HEK293 (cell line): Measurements from ENCODE around the gene NAA20.

Source experiments
- GLIS2 ChIP-seq: fragments of 450-650 bp; formaldehyde crosslinking; IDR thresholded peaks from 2 replicates; pipeline ENCODE4 v1.5.1; 2016; ENCODE audit warnings: missing biosample characterization, missing genetic modification characterization
- HIC1 ChIP-seq: fragments of 450-650 bp; formaldehyde crosslinking; IDR thresholded peaks from 2 replicates; pipeline ENCODE4 v1.5.1; 2016; ENCODE audit warnings: missing biosample characterization, missing genetic modification characterization
- PBX3 ChIP-seq: sonication (generic); formaldehyde crosslinking; IDR thresholded peaks from 2 replicates; pipeline ENCODE4 v1.8.1; 2022; ENCODE audit warnings: mild to moderate bottlenecking, moderate library complexity, missing genetic modification reagents
- PRDM1 ChIP-seq: fragments of 450-650 bp; formaldehyde crosslinking; IDR thresholded peaks from 2 replicates; pipeline ENCODE4; 2016; ENCODE audit warnings: missing biosample characterization, missing genetic modification characterization
- PRDM2 ChIP-seq: fragments of 450-650 bp; formaldehyde crosslinking; IDR thresholded peaks from 2 replicates; pipeline ENCODE4 v1.5.1; 2016; ENCODE audit warnings: missing biosample characterization, missing genetic modification characterization, borderline replicate concordance
- REPIN1 ChIP-seq: fragments of 450-650 bp; formaldehyde crosslinking; IDR thresholded peaks from 2 replicates; pipeline ENCODE4 v1.5.1; 2017; ENCODE audit warnings: missing biosample characterization, missing genetic modification characterization, low read depth
- SP7 ChIP-seq: fragments of 450-650 bp; formaldehyde crosslinking; IDR thresholded peaks from 2 replicates; pipeline ENCODE4 v1.5.1; 2016; ENCODE audit warnings: missing biosample characterization, missing genetic modification characterization
- TCF7L2 ChIP-seq: IDR thresholded peaks from 2 replicates; pipeline ENCODE4 v1.6.1; 2011; ENCODE audit warnings: low read depth, mild to moderate bottlenecking, inconsistent platforms, low read length, moderate library complexity, borderline replicate concordance
- TRIM28 ChIP-seq: IDR thresholded peaks from 2 replicates; pipeline ENCODE4 v1.6.1; 2011; ENCODE audit warnings: low read length, control low read depth, borderline replicate concordance
- ZBTB8A ChIP-seq: fragments of 450-650 bp; formaldehyde crosslinking; IDR thresholded peaks from 2 replicates; pipeline ENCODE4 v1.5.1; 2016; ENCODE audit warnings: missing biosample characterization, missing genetic modification characterization
- ZFP37 ChIP-seq: fragments of 450-650 bp; formaldehyde crosslinking; IDR thresholded peaks from 2 replicates; pipeline ENCODE4 v1.5.1; 2016; ENCODE audit warnings: missing biosample characterization, missing genetic modification characterization
- ZNF133 ChIP-seq: fragments of 450-650 bp; formaldehyde crosslinking; IDR thresholded peaks from 2 replicates; pipeline ENCODE4 v1.5.1; 2016; ENCODE audit warnings: missing biosample characterization, missing genetic modification characterization
- ZNF138 ChIP-seq: fragments of 450-650 bp; formaldehyde crosslinking; IDR thresholded peaks from 2 replicates; pipeline ENCODE4 v1.5.1; 2016; ENCODE audit warnings: missing biosample characterization, missing genetic modification characterization, borderline replicate concordance
- ZNF146 ChIP-seq: fragments of 450-650 bp; formaldehyde crosslinking; IDR thresholded peaks from 2 replicates; pipeline ENCODE4 v1.5.1; 2016; ENCODE audit warnings: missing biosample characterization, missing genetic modification characterization
- ZNF157 ChIP-seq: fragments of 450-650 bp; formaldehyde crosslinking; IDR thresholded peaks from 2 replicates; pipeline ENCODE4 v1.5.1; 2016; ENCODE audit warnings: missing biosample characterization, missing genetic modification characterization
- ZNF169 ChIP-seq: fragments of 450-650 bp; formaldehyde crosslinking; IDR thresholded peaks from 2 replicates; pipeline ENCODE4 v1.5.1; 2016; ENCODE audit warnings: missing biosample characterization, missing genetic modification characterization
- ZNF394 ChIP-seq: fragments of 450-650 bp; formaldehyde crosslinking; IDR thresholded peaks from 2 replicates; pipeline ENCODE4 v1.5.1; 2016; ENCODE audit warnings: missing biosample characterization, missing genetic modification characterization, mild to moderate bottlenecking, moderate library complexity, borderline replicate concordance
- ZNF433 ChIP-seq: fragments of 450-650 bp; formaldehyde crosslinking; IDR thresholded peaks from 2 replicates; pipeline ENCODE4 v1.5.1; 2016; ENCODE audit warnings: missing biosample characterization, missing genetic modification characterization, low read depth
- ZNF510 ChIP-seq: fragments of 450-650 bp; formaldehyde crosslinking; IDR thresholded peaks from 2 replicates; pipeline ENCODE4 v1.5.1; 2018; ENCODE audit warnings: mild to moderate bottlenecking, missing genetic modification characterization, missing biosample characterization; ENCODE audit not compliant: insufficient replicate concordance
- ZNF768 ChIP-seq: fragments of 450-650 bp; formaldehyde crosslinking; IDR thresholded peaks from 2 replicates; pipeline ENCODE4 v1.5.1; 2018; ENCODE audit warnings: missing biosample characterization, mild to moderate bottlenecking, missing genetic modification characterization
- ZSCAN16 ChIP-seq: fragments of 450-650 bp; formaldehyde crosslinking; IDR thresholded peaks from 2 replicates; pipeline ENCODE4 v1.5.1; 2016; ENCODE audit warnings: missing biosample characterization, missing genetic modification characterization
- ZSCAN18 ChIP-seq: fragments of 450-650 bp; formaldehyde crosslinking; IDR thresholded peaks from 2 replicates; pipeline ENCODE4 v1.5.1; 2016; ENCODE audit warnings: missing biosample characterization, missing genetic modification characterization
- ZSCAN5A ChIP-seq: fragments of 450-650 bp; formaldehyde crosslinking; IDR thresholded peaks from 2 replicates; pipeline ENCODE4 v1.5.1; 2016; ENCODE audit warnings: missing biosample characterization, missing genetic modification characterization

NAA20 gene

GRCh38 chr20:19992996-19993908 is 23.9 kb upstream of the NAA20 start (continued):
- TF ChIP-seq PRDM2 (tag by site-specific recombination) (no peak), ZNF157 (tag by site-specific recombination) (no peak), ZNF146 (no peak), ZNF133 (tag by site-specific recombination) (no peak), SP7 (tag by site-specific recombination) (0 out of 2 replicates have a peak, but pooled peaks have one; percentile 17), GLIS2 (peak; percentile 33; the same call in 1 of the 2 replicates), REPIN1 (tag by site-specific recombination) (no peak), PBX3 (no peak), ZNF169 (tag by site-specific recombination) (no peak), ZSCAN16 (tag by site-specific recombination) (no peak), ZNF768 (tag by site-specific recombination) (no peak), ZNF394 (tag by site-specific recombination) (no peak), ZSCAN5A (tag by site-specific recombination) (no peak), TCF7L2 (no peak), TRIM28 (no peak), ZNF138 (tag by site-specific recombination) (no peak), ZSCAN18 (no peak), ZFP37 (tag by site-specific recombination) (no peak), ZNF510 (no peak), HIC1 (0 out of 2 replicates have a peak, but pooled peaks have one; percentile 17), PRDM1 (tag by site-specific recombination) (peak; percentile 24; the same call in 1 of the 2 replicates), ZBTB8A (tag by site-specific recombination) (peak; percentile 76), ZNF433 (tag by site-specific recombination) (no peak)
